Gastroesophageal sphincter (tissue), 3 donors: Measurements from ENCODE around the gene CHST9.

ENCODE experiments used
- EP300 ChIP-seq: sonication (generic); formaldehyde crosslinking; IDR thresholded peaks from one replicate; pipeline ENCODE4 v1.6.1; 2017; ENCODE audit warnings: antibody characterized with exemption, mild to moderate bottlenecking
- POLR2A ChIP-seq, 2 donors: fragments of 450-650 bp; IDR thresholded peaks; one replicate each; pipeline ENCODE4 v1.6.1; 2017; ENCODE audit warnings: antibody characterized with exemption in 2 of 2, mild to moderate bottlenecking in 2 of 2, moderate library complexity in 1 of 2
- POLR2AphosphoS5 ChIP-seq: sonication (generic); formaldehyde crosslinking; IDR thresholded peaks from one replicate; pipeline ENCODE4 v1.6.1; 2017; ENCODE audit warnings: antibody characterized with exemption
- TF ChIP-seq, protein P1 (sequence below), 4 experiments: fragments of 200-600 bp in 2 of 4; fragments of 450-650 bp in 2 of 4; sonication (generic) in 1 of 4; IDR thresholded peaks; one replicate each; pipeline ENCODE4 v1.5.1; 2017 to 2019; ENCODE audit warnings: antibody characterized with exemption in 4 of 4, mild to moderate bottlenecking in 2 of 4, moderate library complexity in 2 of 4

DNA sequence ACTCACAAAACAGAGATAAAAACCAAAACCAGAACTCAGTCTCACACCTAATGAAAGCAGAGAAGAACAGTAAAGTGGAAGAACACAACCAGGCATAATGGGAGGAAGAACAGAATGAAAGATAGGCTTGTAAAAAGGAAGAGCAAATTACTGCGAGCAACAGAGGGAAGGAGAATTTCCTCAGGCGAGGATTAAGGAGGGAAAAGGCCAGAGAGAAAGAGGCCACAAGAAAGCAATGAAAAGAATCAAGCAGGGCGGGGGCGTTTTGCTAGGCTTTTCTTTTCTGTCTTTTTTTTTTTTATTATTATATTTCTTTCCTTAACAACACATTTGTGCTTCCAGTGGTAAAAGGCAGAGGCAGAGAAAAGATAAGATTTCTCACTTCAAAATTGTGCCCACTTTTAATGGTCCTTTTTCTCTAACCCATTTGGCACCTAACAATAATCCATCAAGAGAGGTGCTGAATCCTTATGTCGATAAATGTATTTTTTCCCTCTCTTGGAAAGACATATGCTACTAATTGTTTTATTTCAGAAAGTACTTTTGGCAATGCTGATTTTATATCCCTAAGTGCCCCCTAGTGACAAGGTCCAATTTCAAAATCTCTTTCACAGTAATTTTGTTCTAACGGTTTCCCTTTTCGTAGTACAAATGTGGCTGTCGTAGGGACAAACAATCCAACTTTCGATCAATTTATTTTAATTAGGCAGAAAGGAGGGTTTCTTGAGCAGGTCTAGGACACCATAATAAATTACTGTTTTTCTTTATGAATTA is 180.9 kb downstream of the CHST9 start:
- TF ChIP-seq, protein P1, sequence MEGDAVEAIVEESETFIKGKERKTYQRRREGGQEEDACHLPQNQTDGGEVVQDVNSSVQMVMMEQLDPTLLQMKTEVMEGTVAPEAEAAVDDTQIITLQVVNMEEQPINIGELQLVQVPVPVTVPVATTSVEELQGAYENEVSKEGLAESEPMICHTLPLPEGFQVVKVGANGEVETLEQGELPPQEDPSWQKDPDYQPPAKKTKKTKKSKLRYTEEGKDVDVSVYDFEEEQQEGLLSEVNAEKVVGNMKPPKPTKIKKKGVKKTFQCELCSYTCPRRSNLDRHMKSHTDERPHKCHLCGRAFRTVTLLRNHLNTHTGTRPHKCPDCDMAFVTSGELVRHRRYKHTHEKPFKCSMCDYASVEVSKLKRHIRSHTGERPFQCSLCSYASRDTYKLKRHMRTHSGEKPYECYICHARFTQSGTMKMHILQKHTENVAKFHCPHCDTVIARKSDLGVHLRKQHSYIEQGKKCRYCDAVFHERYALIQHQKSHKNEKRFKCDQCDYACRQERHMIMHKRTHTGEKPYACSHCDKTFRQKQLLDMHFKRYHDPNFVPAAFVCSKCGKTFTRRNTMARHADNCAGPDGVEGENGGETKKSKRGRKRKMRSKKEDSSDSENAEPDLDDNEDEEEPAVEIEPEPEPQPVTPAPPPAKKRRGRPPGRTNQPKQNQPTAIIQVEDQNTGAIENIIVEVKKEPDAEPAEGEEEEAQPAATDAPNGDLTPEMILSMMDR (IDR thresholded peaks at IDR 0.05), result peak in 3 of 4 experiments; percentile 21 to 47 (median 32)
- no peak for TF ChIP-seq POLR2AphosphoS5
- no peak for TF ChIP-seq POLR2A (IDR thresholded peaks at IDR 0.05)
- TF ChIP-seq EP300, result no peak
